HCT116 (cell line): ENCODE results near the gene CAPG. TPM values are rescaled to one million over a fixed set of nuclear protein-coding genes. Genes with fewer than 3 reads are reported as not detected.

Experiments
- ATAC-seq: fragments of 200-7000 bp; cut with Tn5 transposase; 2 replicates; pipeline ENCODE4 v1.9.1; 2020; ENCODE audit warnings: mild to moderate bottlenecking, moderate library complexity
- BruUV-seq: library from RNA; stranded (reverse); fragments of 400-500 nt; replicated peaks from 2 replicates; lab custom pipeline; 2021; lab: Mats Ljungman, UMichigan
- CTCF ChIA-PET: fragments of 300-600 bp; sonication (Branson Sonifier 250); formaldehyde crosslinking; loops from one replicate; lab custom pipeline; 2021; ENCODE audit warnings: antibody characterized with exemption; lab: Charles Lee
- POLR2A ChIA-PET: fragments of 300-600, 350-600 bp; sonication (Branson Sonifier 250); formaldehyde crosslinking; loops from one replicate; lab custom pipeline; 2021; ENCODE audit warnings: antibody characterized with exemption; lab: Charles Lee
- RAD21 ChIA-PET, 2 experiments: fragments of 300-600 bp; sonication (Branson Sonifier 250); formaldehyde crosslinking; loops; one replicate each; lab custom pipeline; 2023; ENCODE audit warnings: low total read pairs in 2 of 2; ENCODE audit not compliant: uncharacterized antibody in 2 of 2, unreplicated experiment in 2 of 2, low non-redundant PET in 1 of 2; lab: Charles Lee
- DNase-seq: peaks from one replicate; pipeline ENCODE4 v3.0.0-alpha.2; 2010; ENCODE audit warnings: low read depth, low spot score
- H2AFZ ChIP-seq: fragments of 200-600 bp; shearing (Covaris generic), sonication (generic); 2 replicates; pipeline ENCODE4 v1.6.1; 2017; ENCODE audit warnings: low read depth, mixed run types, mixed read lengths, antibody characterized with exemption, low read length; ENCODE audit not compliant: poor library complexity, severe bottlenecking
- H3K27ac ChIP-seq: 2 replicates; pipeline ENCODE4 v1.5.1; 2012; ENCODE audit warnings: low read depth, low read length
- H3K27me3 ChIP-seq: fragments of 200-600 bp; sonication (generic); 2 replicates; pipeline ENCODE4 v1.6.1; 2016; ENCODE audit warnings: mixed run types, low read length, mixed read lengths; ENCODE audit not compliant: insufficient read depth
- H3K36me3 ChIP-seq, 2 experiments: fragments of 200-500 bp in 1 of 2; fragments of 200-600 bp in 1 of 2; sonication (Bioruptor generic) in 1 of 2; sonication (generic) in 1 of 2; 2 replicates each; pipeline versions ENCODE4 v1.5.1 to v1.6.1; 2014 to 2016; ENCODE audit warnings: low read length in 2 of 2, inconsistent platforms in 1 of 2, mixed read lengths in 1 of 2, mixed run types in 1 of 2; ENCODE audit not compliant: insufficient read depth in 2 of 2, control insufficient read depth in 1 of 2
- H3K4me1 ChIP-seq, 2 experiments: fragments of 200-600 bp in 1 of 2; sonication (generic) in 1 of 2; 2 replicates each; pipeline versions ENCODE4 v1.5.1 to v1.6.1; 2012 to 2017; ENCODE audit warnings: low read length in 2 of 2, inconsistent platforms in 1 of 2, mild to moderate bottlenecking in 1 of 2, mixed read lengths in 1 of 2, mixed run types in 1 of 2, moderate library complexity in 1 of 2; ENCODE audit not compliant: insufficient read depth in 2 of 2, control insufficient read depth in 1 of 2
- H3K4me2 ChIP-seq: fragments of 200-600 bp; sonication (generic); 2 replicates; pipeline ENCODE4 v1.6.1; 2017; ENCODE audit warnings: mixed run types, low read length, mixed read lengths
- H3K4me3 ChIP-seq, 2 experiments: fragments of 200-600 bp in 1 of 2; sonication (generic) in 1 of 2; replicated peaks in 1 of 2; 2 replicates each; pipeline ENCODE4 v1.5.1; 2011 to 2016; ENCODE audit warnings: low read length in 2 of 2, control low read depth in 1 of 2, low read depth in 1 of 2, mild to moderate bottlenecking in 1 of 2, mixed read lengths in 1 of 2, mixed run types in 1 of 2
- H3K79me2 ChIP-seq: fragments of 200-600 bp; sonication (generic); 2 replicates; pipeline ENCODE4 v1.6.1; 2017; ENCODE audit warnings: mild to moderate bottlenecking, mixed run types, low read length, moderate library complexity, mixed read lengths; ENCODE audit not compliant: insufficient read depth
- H3K9ac ChIP-seq: fragments of 200-600 bp; sonication (generic); 2 replicates; pipeline ENCODE4 v1.6.1; 2016; ENCODE audit warnings: low read length, mixed read lengths
- H3K9me2 ChIP-seq: fragments of 200-600 bp; sonication (generic), shearing (Covaris generic); 2 replicates; pipeline ENCODE4 v1.6.1; 2017; ENCODE audit warnings: mixed run types, mild to moderate bottlenecking, moderate library complexity; ENCODE audit not compliant: insufficient read depth
- H3K9me3 ChIP-seq, 2 experiments: fragments of 200-500 bp in 1 of 2; fragments of 200-600 bp in 1 of 2; sonication (Bioruptor generic) in 1 of 2; sonication (generic) in 1 of 2; 2 replicates each; pipeline ENCODE4 v1.6.1; 2014 to 2017; ENCODE audit warnings: low read length in 2 of 2, mixed read lengths in 2 of 2, inconsistent platforms in 1 of 2, low read depth in 1 of 2, mild to moderate bottlenecking in 1 of 2, mixed run types in 1 of 2, moderate library complexity in 1 of 2; ENCODE audit not compliant: control insufficient read depth in 1 of 2, insufficient read depth in 1 of 2
- H4K20me1 ChIP-seq: fragments of 200-600 bp; sonication (generic), shearing (Covaris generic); 2 replicates; pipeline ENCODE4 v1.6.1; 2017; ENCODE audit warnings: mixed run types, mild to moderate bottlenecking, moderate library complexity; ENCODE audit not compliant: insufficient read depth
- ATF3 ChIP-seq: IDR thresholded peaks from 2 replicates; pipeline ENCODE4 v1.6.1; 2012
- CBX3 ChIP-seq: IDR thresholded peaks from 2 replicates; pipeline ENCODE4 v1.6.1; 2012; ENCODE audit warnings: low read depth
- CTCF ChIP-seq, 3 experiments: fragments of 200-600 bp in 1 of 3; sonication (generic) in 1 of 3; IDR thresholded peaks in 2 of 3; conservative IDR thresholded peaks in 1 of 3; 2 replicates each; pipeline ENCODE4 v1.5.1; 2012 to 2017; ENCODE audit warnings: low read depth in 2 of 3, low read length in 2 of 3, antibody characterized with exemption in 1 of 3, borderline replicate concordance in 1 of 3, control low read depth in 1 of 3, mild to moderate bottlenecking in 1 of 3, mixed read lengths in 1 of 3, mixed run types in 1 of 3, moderate library complexity in 1 of 3; ENCODE audit not compliant: insufficient read depth in 1 of 3
- ELF1 ChIP-seq: IDR thresholded peaks from 2 replicates; pipeline ENCODE4 v1.6.1; 2012; ENCODE audit warnings: low read depth, borderline replicate concordance
- EZH2 ChIP-seq: fragments of 200-600 bp; sonication (generic); IDR thresholded peaks from 2 replicates; pipeline ENCODE4 v1.6.1; 2017; ENCODE audit warnings: antibody characterized with exemption, mixed run types
- EZH2phosphoT487 ChIP-seq: fragments of 200-600 bp; IDR thresholded peaks from 2 replicates; pipeline ENCODE4 v1.6.1; 2018; ENCODE audit warnings: antibody characterized with exemption, borderline replicate concordance
- FOSL1 ChIP-seq: IDR thresholded peaks from 2 replicates; pipeline ENCODE4 v1.6.1; 2012; ENCODE audit warnings: low read depth
- JUND ChIP-seq: IDR thresholded peaks from 2 replicates; pipeline ENCODE4 v1.6.1; 2012
- POLR2AphosphoS5 ChIP-seq: IDR thresholded peaks from 2 replicates; pipeline ENCODE4 v1.6.1; 2011; ENCODE audit warnings: mild to moderate bottlenecking, low read depth, low read length, moderate library complexity
- RAD21 ChIP-seq: IDR thresholded peaks from 2 replicates; pipeline ENCODE4 v1.6.1; 2012; ENCODE audit warnings: low read depth, mild to moderate bottlenecking
- REST ChIP-seq: IDR thresholded peaks from 2 replicates; pipeline ENCODE4 v1.6.1; 2012; ENCODE audit warnings: low read depth
- SIN3A ChIP-seq: IDR thresholded peaks from 2 replicates; pipeline ENCODE4 v1.6.1; 2012; ENCODE audit warnings: low read depth
- SRF ChIP-seq: IDR thresholded peaks from 2 replicates; pipeline ENCODE4 v1.6.1; 2012; ENCODE audit warnings: low read depth
- TCF7L2 ChIP-seq: IDR thresholded peaks from 2 replicates; pipeline ENCODE4 v1.7.0; 2011; ENCODE audit warnings: borderline replicate concordance, inconsistent platforms; ENCODE audit not compliant: insufficient read depth, insufficient read length; ENCODE audit errors: extremely low read depth
- YY1 ChIP-seq: IDR thresholded peaks from 2 replicates; pipeline ENCODE4 v1.6.1; 2011; ENCODE audit warnings: low read length, low read depth, moderate library complexity, mild to moderate bottlenecking; ENCODE audit not compliant: insufficient replicate concordance; ENCODE audit errors: extremely low read depth
- ZFX ChIP-seq: fragments of 450-650 bp; IDR thresholded peaks from 2 replicates; pipeline ENCODE4 v1.6.1; 2017
- ZNF274 ChIP-seq: fragments of 200-500 bp; sonication (Bioruptor generic); IDR thresholded peaks from 2 replicates; pipeline ENCODE4 v1.6.1; 2014; ENCODE audit warnings: mild to moderate bottlenecking, low read depth, low read length, inconsistent platforms
- intact Hi-C: fragments of 100-400 bp; cut with micrococcal nuclease; formaldehyde crosslinking; loops from 2 replicates; pipeline ENCODE4 v1.10.0; 2022
- total RNA-seq: library from RNA; stranded (reverse); gene quantifications from one replicate; pipeline ENCODE4 v1.2.1, GENCODE V29; 2021; ENCODE audit not compliant: unreplicated experiment
- TF ChIP-seq, protein P1 (sequence below): IDR thresholded peaks from 2 replicates; pipeline ENCODE4 v1.6.1; 2012

CAPG gene
- total RNA-seq, 1 experiment from 2014 or later: 223 TPM

DNA sequence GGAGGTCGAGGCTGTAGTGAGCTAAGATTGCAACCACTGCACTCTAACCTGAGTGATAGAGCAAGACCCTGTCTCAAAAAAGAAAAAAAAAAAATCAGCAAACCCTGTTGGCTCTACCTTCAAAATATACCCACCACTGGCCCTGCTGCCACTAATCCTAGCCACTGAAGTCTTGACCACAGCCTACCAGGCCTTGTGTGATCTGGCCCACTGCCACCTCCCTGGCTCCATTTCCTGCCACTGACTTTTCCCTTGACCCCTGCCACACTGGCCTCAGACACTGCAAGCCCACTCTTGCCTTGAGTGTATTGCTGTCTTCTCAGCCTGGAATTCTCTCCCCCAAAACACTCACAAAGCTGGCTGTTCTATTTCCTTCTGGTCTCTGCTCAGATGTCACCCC is 42.1 kb upstream of the CAPG start:
- no peaks in the 10 kb centered on the region for H3K9me3 ChIP-seq
- no peak overlapping the region for H2AFZ ChIP-seq
- no peak for DNase-seq
- no peak overlapping the region for H3K9ac ChIP-seq
- no peaks in the 10 kb centered on the region for H4K20me1 ChIP-seq
- no peak overlapping the region for H3K27ac ChIP-seq
- ChIA-PET RAD21 (no interaction called here), CTCF (no interaction called here), POLR2A (no interaction called here)
- H3K79me2 ChIP-seq: no peaks in the 10 kb centered on the region
- no peaks in the 10 kb centered on the region for H3K9me2 ChIP-seq
- no peak overlapping the region for H3K4me2 ChIP-seq
- no peaks in the 10 kb centered on the region for H3K36me3 ChIP-seq
- no peak for ATAC-seq
- no TSS peak for BruUV-seq
- no peak overlapping the region for H3K4me3 ChIP-seq
- H3K4me1 ChIP-seq: peaks cover 22 to 26% of the 10 kb centered on the region in 2 experiments
- no peaks in the 10 kb centered on the region for H3K27me3 ChIP-seq
- intact Hi-C loops: no loop called here
- TF ChIP-seq TCF7L2: no peak
- TF ChIP-seq, protein P1, sequence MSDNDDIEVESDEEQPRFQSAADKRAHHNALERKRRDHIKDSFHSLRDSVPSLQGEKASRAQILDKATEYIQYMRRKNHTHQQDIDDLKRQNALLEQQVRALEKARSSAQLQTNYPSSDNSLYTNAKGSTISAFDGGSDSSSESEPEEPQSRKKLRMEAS: no peak
- TF ChIP-seq ELF1: no peak
- TF ChIP-seq RAD21: no peak
- TF ChIP-seq CTCF (IDR thresholded peaks at IDR 0.05 in 2 of 3, conservative IDR thresholded peaks at IDR 0.05 in 1 of 3; ENCODE audit: borderline replicate concordance in 1 of 3, insufficient read depth in 1 of 3, low read depth in 2 of 3, low read length in 2 of 3): no peak
- no peak for TF ChIP-seq JUND
- TF ChIP-seq YY1: no peak
- no peak for TF ChIP-seq ZNF274
- TF ChIP-seq POLR2AphosphoS5: no peak
- TF ChIP-seq ZFX: no peak
- no peak for TF ChIP-seq SIN3A
- no peak for TF ChIP-seq ATF3
- no peak for TF ChIP-seq SRF
- TF ChIP-seq FOSL1: no peak
- TF ChIP-seq EZH2: no peak
- no peak for TF ChIP-seq REST
- TF ChIP-seq CBX3: no peak
- TF ChIP-seq EZH2phosphoT487: no peak
